Neural cell (in vitro differentiated cells): Measurements from ENCODE around the gene ITGAL. TPM values are rescaled to one million over a fixed set of nuclear protein-coding genes. Genes with fewer than 3 reads are reported as not detected.

Source experiments
- H2AFZ ChIP-seq: fragments of 200-600, 300-800 bp; sonication (generic), shearing (Covaris generic); 2 replicates; pipeline ENCODE4 v1.6.0; 2014; ENCODE audit warnings: low read depth, mild to moderate bottlenecking, antibody characterized with exemption, low read length, moderate library complexity
- H3F3A ChIP-seq: fragments of 200-600 bp; shearing (Covaris generic); 2 replicates; pipeline ENCODE4 v1.6.1; 2016; ENCODE audit warnings: mild to moderate bottlenecking, moderate library complexity, mixed read lengths, antibody characterized with exemption, low read length; ENCODE audit not compliant: insufficient read depth, poor library complexity, severe bottlenecking
- H3K27ac ChIP-seq: fragments of 200-600, 300-800 bp; sonication (generic), shearing (Covaris generic); 2 replicates; pipeline ENCODE4 v1.5.1; 2014; ENCODE audit warnings: mild to moderate bottlenecking, low read length, moderate library complexity
- H3K27me3 ChIP-seq: fragments of 300-800, 200-600 bp; sonication (generic), shearing (Covaris generic); 2 replicates; pipeline ENCODE4 v1.6.0; 2014; ENCODE audit warnings: mild to moderate bottlenecking, low read depth, low read length, moderate library complexity; ENCODE audit not compliant: insufficient read depth
- H3K36me3 ChIP-seq: fragments of 300-800, 200-600 bp; sonication (generic), shearing (Covaris generic); 2 replicates; pipeline ENCODE4 v1.5.1; 2014; ENCODE audit warnings: mild to moderate bottlenecking, antibody characterized with exemption, low read length, moderate library complexity; ENCODE audit not compliant: insufficient read depth
- H3K4me2 ChIP-seq: fragments of 300-800, 200-600 bp; sonication (generic), shearing (Covaris generic); 2 replicates; pipeline ENCODE4 v1.6.0; 2014; ENCODE audit warnings: mild to moderate bottlenecking, low read length
- H3K4me3 ChIP-seq: fragments of 300-800, 200-600 bp; sonication (generic), shearing (Covaris generic); 2 replicates; pipeline ENCODE4 v1.5.1; 2014; ENCODE audit warnings: mild to moderate bottlenecking, low read length, moderate library complexity
- H3K79me2 ChIP-seq: fragments of 200-600 bp; shearing (Covaris generic); replicated peaks from 2 replicates; pipeline ENCODE4 v1.6.0; 2014; ENCODE audit warnings: mild to moderate bottlenecking, low read length, moderate library complexity; ENCODE audit not compliant: insufficient read depth
- H3K9ac ChIP-seq: fragments of 300-800, 200-600 bp; sonication (generic), shearing (Covaris generic); 2 replicates; pipeline ENCODE4 v1.6.1; 2016; ENCODE audit warnings: mild to moderate bottlenecking, low read length, mixed read lengths
- H3K9me2 ChIP-seq: fragments of 200-600 bp; shearing (Covaris generic); 2 replicates; pipeline ENCODE4 v1.6.1; 2016; ENCODE audit warnings: mild to moderate bottlenecking, low read length, mixed read lengths; ENCODE audit not compliant: insufficient read depth
- H3K9me3 ChIP-seq: fragments of 200-600, 300-800 bp; sonication (generic), shearing (Covaris generic); 2 replicates; pipeline ENCODE4 v1.6.1; 2016; ENCODE audit warnings: mild to moderate bottlenecking, mixed run types, low read length, moderate library complexity, mixed read lengths
- H4K20me1 ChIP-seq: fragments of 200-600 bp; shearing (Covaris generic); 2 replicates; pipeline ENCODE4 v1.6.1; 2016; ENCODE audit warnings: mild to moderate bottlenecking, mixed run types; ENCODE audit not compliant: insufficient read depth
- EP300 ChIP-seq: fragments of 450-650 bp; conservative IDR thresholded peaks from 2 replicates; pipeline ENCODE4 v1.6.1; 2014; ENCODE audit warnings: antibody characterized with exemption, mild to moderate bottlenecking, moderate library complexity; ENCODE audit not compliant: poor library complexity, severe bottlenecking
- EZH2 ChIP-seq: fragments of 200-600, 300-800 bp; shearing (Covaris generic), sonication (generic); IDR thresholded peaks from 2 replicates; pipeline ENCODE4 v1.6.1; 2014; ENCODE audit warnings: antibody characterized with exemption, low read length, borderline replicate concordance, mild to moderate bottlenecking; ENCODE audit not compliant: insufficient read depth, poor library complexity, severe bottlenecking
- MXI1 ChIP-seq: fragments of 450-650 bp; conservative IDR thresholded peaks from 2 replicates; pipeline ENCODE4 v1.6.1; 2014; ENCODE audit warnings: antibody characterized with exemption, mild to moderate bottlenecking; ENCODE audit not compliant: poor library complexity, severe bottlenecking
- POLR2AphosphoS5 ChIP-seq: IDR thresholded peaks from 2 replicates; pipeline ENCODE4 v1.6.1; 2012
- RAD21 ChIP-seq: fragments of 450-650 bp; conservative IDR thresholded peaks from 2 replicates; pipeline ENCODE4 v1.6.1; 2014; ENCODE audit warnings: antibody characterized with exemption, mild to moderate bottlenecking, moderate library complexity
- SMC3 ChIP-seq: fragments of 450-650 bp; conservative IDR thresholded peaks from 2 replicates; pipeline ENCODE4 v1.6.1; 2014; ENCODE audit warnings: antibody characterized with exemption, mild to moderate bottlenecking, moderate library complexity; ENCODE audit not compliant: poor library complexity
- TAF1 ChIP-seq: IDR thresholded peaks from 2 replicates; pipeline ENCODE4 v1.6.1; 2012; ENCODE audit warnings: low read depth
- polyA plus RNA-seq: library from polyadenylated mRNA; depleted of rRNA; stranded (reverse); fragments of >200 nt; gene quantifications from 2 replicates; pipeline ENCODE4 v1.2.3, GENCODE V29; 2014
- TF ChIP-seq, protein P1 (sequence below): fragments of 450-650 bp; IDR thresholded peaks from 2 replicates; pipeline ENCODE4 v1.5.1; 2014; ENCODE audit warnings: antibody characterized with exemption, mild to moderate bottlenecking, moderate library complexity; ENCODE audit not compliant: poor library complexity, severe bottlenecking
- TF ChIP-seq, protein P2 (sequence below): IDR thresholded peaks from 2 replicates; pipeline ENCODE4 v1.6.1; 2012; ENCODE audit warnings: borderline replicate concordance

Gene ITGAL
- polyA plus RNA-seq, 1 donor from 2014 or later: not detected

DNA sequence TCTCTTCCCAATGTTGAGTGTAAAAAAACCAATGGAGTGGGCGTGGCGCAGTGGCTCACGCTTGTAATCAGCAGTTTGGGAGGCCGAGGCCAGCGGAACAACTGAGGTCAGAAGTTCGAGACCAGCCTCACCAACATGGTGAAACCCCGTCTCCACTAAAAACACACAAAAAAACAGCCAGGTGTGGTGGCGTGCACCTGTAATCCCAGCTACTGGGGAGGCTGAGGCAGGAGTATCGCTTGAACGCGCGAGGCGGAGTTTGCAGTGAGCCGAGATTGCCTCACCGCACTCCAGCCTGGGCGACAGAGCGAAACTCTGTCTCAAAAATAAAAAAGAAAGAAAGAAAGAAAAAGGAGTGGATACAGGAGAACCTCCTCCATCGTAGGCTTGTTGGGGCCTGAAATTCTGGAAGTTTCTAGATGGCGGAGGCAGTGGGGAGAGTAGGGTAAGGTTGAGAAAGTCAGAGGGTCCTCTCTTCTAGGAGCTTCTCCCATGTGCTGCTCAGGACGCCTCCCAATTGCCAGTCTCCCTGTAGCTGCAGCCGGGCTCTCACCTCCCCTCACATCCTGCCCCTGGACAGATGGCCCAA, 86.3 kb downstream of the ITGAL start:
- peak overlapping the region; percentile 98 for H3K9ac ChIP-seq
- H3K4me2 ChIP-seq: peak overlapping the region; percentile 25
- no peaks in the 10 kb centered on the region for H4K20me1 ChIP-seq
- H3K27ac ChIP-seq: peak overlapping the region; percentile 97
- no peaks in the 10 kb centered on the region for H3K36me3 ChIP-seq
- H3K9me3 ChIP-seq: no peaks in the 10 kb centered on the region
- H3K9me2 ChIP-seq: no peaks in the 10 kb centered on the region
- no peak for TF ChIP-seq EZH2
- TF ChIP-seq MXI1: no peak
- no peak for TF ChIP-seq POLR2AphosphoS5
- TF ChIP-seq, protein P1, sequence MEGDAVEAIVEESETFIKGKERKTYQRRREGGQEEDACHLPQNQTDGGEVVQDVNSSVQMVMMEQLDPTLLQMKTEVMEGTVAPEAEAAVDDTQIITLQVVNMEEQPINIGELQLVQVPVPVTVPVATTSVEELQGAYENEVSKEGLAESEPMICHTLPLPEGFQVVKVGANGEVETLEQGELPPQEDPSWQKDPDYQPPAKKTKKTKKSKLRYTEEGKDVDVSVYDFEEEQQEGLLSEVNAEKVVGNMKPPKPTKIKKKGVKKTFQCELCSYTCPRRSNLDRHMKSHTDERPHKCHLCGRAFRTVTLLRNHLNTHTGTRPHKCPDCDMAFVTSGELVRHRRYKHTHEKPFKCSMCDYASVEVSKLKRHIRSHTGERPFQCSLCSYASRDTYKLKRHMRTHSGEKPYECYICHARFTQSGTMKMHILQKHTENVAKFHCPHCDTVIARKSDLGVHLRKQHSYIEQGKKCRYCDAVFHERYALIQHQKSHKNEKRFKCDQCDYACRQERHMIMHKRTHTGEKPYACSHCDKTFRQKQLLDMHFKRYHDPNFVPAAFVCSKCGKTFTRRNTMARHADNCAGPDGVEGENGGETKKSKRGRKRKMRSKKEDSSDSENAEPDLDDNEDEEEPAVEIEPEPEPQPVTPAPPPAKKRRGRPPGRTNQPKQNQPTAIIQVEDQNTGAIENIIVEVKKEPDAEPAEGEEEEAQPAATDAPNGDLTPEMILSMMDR: no peak
- TF ChIP-seq SMC3: no peak
- no peak for TF ChIP-seq TAF1
- no peak for TF ChIP-seq EP300
- TF ChIP-seq, protein P2, sequence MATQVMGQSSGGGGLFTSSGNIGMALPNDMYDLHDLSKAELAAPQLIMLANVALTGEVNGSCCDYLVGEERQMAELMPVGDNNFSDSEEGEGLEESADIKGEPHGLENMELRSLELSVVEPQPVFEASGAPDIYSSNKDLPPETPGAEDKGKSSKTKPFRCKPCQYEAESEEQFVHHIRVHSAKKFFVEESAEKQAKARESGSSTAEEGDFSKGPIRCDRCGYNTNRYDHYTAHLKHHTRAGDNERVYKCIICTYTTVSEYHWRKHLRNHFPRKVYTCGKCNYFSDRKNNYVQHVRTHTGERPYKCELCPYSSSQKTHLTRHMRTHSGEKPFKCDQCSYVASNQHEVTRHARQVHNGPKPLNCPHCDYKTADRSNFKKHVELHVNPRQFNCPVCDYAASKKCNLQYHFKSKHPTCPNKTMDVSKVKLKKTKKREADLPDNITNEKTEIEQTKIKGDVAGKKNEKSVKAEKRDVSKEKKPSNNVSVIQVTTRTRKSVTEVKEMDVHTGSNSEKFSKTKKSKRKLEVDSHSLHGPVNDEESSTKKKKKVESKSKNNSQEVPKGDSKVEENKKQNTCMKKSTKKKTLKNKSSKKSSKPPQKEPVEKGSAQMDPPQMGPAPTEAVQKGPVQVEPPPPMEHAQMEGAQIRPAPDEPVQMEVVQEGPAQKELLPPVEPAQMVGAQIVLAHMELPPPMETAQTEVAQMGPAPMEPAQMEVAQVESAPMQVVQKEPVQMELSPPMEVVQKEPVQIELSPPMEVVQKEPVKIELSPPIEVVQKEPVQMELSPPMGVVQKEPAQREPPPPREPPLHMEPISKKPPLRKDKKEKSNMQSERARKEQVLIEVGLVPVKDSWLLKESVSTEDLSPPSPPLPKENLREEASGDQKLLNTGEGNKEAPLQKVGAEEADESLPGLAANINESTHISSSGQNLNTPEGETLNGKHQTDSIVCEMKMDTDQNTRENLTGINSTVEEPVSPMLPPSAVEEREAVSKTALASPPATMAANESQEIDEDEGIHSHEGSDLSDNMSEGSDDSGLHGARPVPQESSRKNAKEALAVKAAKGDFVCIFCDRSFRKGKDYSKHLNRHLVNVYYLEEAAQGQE: no peak
- no peak for TF ChIP-seq RAD21
- H2AFZ ChIP-seq: peak overlapping the region; percentile 89
- no peaks in the 10 kb centered on the region for H3K27me3 ChIP-seq
- peaks cover 7% of the 10 kb centered on the region for H3K79me2 ChIP-seq
- no peaks in the 10 kb centered on the region for H3F3A ChIP-seq
- peak overlapping the region; percentile 89 for H3K4me3 ChIP-seq

DNA sequence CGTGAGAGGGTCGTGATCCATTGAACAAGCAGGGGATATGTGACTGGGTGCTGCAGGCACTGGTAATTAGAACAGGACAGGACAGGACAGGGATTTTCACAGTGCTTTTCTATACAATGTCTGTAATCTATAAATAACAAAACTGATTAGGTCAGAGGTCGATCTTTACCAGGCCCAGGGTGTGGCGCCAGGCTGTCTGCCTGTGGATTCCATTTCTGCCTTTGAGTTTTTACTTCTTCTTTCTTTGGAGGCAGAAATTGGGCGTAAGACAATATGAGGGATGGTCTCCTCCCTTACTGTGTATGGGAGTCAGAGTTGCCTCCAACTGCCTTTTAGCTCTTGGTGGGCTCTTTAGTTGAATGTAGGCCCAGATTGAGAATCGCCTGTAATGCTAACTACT, 87.1 kb downstream of the ITGAL start:
- H3K27ac ChIP-seq: no peak overlapping the region
- no peaks in the 10 kb centered on the region for H3K9me2 ChIP-seq
- H2AFZ ChIP-seq: no peak overlapping the region
- no peaks in the 10 kb centered on the region for H3K9me3 ChIP-seq
- H3K4me2 ChIP-seq: no peak overlapping the region
- no peaks in the 10 kb centered on the region for H4K20me1 ChIP-seq
- no peak overlapping the region for H3K9ac ChIP-seq
- no peaks in the 10 kb centered on the region for H3K36me3 ChIP-seq
- no peaks in the 10 kb centered on the region for H3F3A ChIP-seq
- H3K4me3 ChIP-seq: no peak overlapping the region
- H3K27me3 ChIP-seq: no peaks in the 10 kb centered on the region
- H3K79me2 ChIP-seq: peaks cover 7% of the 10 kb centered on the region
- TF ChIP-seq RAD21 (no peak), EP300 (no peak), MXI1 (no peak), POLR2AphosphoS5 (no peak), EZH2 (no peak), TAF1 (no peak), SMC3 (no peak)
- TF ChIP-seq, protein P1: no peak
- TF ChIP-seq, protein P2: no peak
